ENCODE measurements around the gene SPATA12.

DNA sequence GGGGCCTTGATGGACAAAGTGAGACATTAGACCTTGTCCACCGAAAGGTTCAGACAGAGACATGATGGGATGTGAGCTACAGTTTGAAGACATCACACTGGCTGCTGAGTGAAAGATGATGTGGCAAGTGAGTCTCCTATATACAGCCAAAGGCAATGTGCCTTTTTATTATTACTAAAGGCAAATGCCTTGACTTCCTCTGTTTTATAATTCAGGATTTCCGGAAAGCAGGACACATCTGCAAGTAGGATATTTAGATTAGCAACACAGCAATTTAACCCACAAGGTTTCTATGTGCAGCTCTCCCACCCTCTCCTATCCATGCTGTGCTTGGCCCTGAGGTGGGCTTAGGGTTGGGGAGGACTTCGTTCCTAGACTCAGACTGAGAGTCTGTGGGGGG, 20.7 kb downstream of the SPATA12 start:
- TF ChIP-seq POLR2AphosphoS5 (IDR thresholded peaks at IDR 0.05; ENCODE audit: insufficient read depth, low read depth, low read length) (peak; percentile 58), POLR2A (IDR thresholded peaks at IDR 0.05; ENCODE audit: low read depth, low read length) (no peak), EZH2 (IDR thresholded peaks at IDR 0.05; ENCODE audit: borderline replicate concordance, low read depth, low read length, severe bottlenecking) (no peak), JUN (IDR thresholded peaks at IDR 0.05; ENCODE audit: borderline replicate concordance, insufficient read depth, insufficient read length, low read depth) (no peak), FOS (IDR thresholded peaks at IDR 0.05; ENCODE audit: borderline replicate concordance, insufficient read depth, low read length) (no peak)
- TF ChIP-seq, protein P1, sequence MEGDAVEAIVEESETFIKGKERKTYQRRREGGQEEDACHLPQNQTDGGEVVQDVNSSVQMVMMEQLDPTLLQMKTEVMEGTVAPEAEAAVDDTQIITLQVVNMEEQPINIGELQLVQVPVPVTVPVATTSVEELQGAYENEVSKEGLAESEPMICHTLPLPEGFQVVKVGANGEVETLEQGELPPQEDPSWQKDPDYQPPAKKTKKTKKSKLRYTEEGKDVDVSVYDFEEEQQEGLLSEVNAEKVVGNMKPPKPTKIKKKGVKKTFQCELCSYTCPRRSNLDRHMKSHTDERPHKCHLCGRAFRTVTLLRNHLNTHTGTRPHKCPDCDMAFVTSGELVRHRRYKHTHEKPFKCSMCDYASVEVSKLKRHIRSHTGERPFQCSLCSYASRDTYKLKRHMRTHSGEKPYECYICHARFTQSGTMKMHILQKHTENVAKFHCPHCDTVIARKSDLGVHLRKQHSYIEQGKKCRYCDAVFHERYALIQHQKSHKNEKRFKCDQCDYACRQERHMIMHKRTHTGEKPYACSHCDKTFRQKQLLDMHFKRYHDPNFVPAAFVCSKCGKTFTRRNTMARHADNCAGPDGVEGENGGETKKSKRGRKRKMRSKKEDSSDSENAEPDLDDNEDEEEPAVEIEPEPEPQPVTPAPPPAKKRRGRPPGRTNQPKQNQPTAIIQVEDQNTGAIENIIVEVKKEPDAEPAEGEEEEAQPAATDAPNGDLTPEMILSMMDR (IDR thresholded peaks at IDR 0.05; ENCODE audit: extremely low read depth in 1 of 2, insufficient read depth in 1 of 2, low read depth in 1 of 2, low read length in 2 of 2): no peak

Data from endothelial cell of umbilical vein (primary cell).